GM12878 (cell line): ENCODE measurements around the gene USP38.

Experiments used
- ATF3 ChIP-seq: IDR thresholded peaks from 2 replicates; pipeline ENCODE4 v1.6.1; 2011; ENCODE audit warnings: low read depth, mild to moderate bottlenecking, low read length, moderate library complexity, borderline replicate concordance; ENCODE audit errors: extremely low read depth
- CTCF ChIP-seq, 3 experiments: IDR thresholded peaks in 2 of 3; conservative IDR thresholded peaks in 1 of 3; 2 replicates each; pipeline ENCODE4 v1.5.1; 2011; ENCODE audit warnings: low read depth in 3 of 3, low read length in 3 of 3, mild to moderate bottlenecking in 3 of 3, control low read depth in 2 of 3, moderate library complexity in 2 of 3, inconsistent platforms in 1 of 3, mixed read lengths in 1 of 3; ENCODE audit not compliant: control insufficient read depth in 2 of 3, insufficient read depth in 1 of 3; ENCODE audit errors: extremely low read depth in 1 of 3
- EZH2 ChIP-seq: IDR thresholded peaks from 2 replicates; pipeline ENCODE4 v1.6.1; 2012; ENCODE audit warnings: low read depth, mild to moderate bottlenecking, control low read depth, inconsistent platforms, low read length, borderline replicate concordance; ENCODE audit not compliant: control insufficient read depth
- NR2C2 ChIP-seq: IDR thresholded peaks from 2 replicates; pipeline ENCODE4 v1.6.1; 2011; ENCODE audit warnings: borderline replicate concordance, low read depth; ENCODE audit not compliant: control insufficient read depth, insufficient read length
- POLR2AphosphoS5 ChIP-seq: IDR thresholded peaks from 2 replicates; pipeline ENCODE4 v1.6.1; 2011; ENCODE audit warnings: mild to moderate bottlenecking, low read length, inconsistent platforms
- RAD21 ChIP-seq: IDR thresholded peaks from 2 replicates; pipeline ENCODE4 v1.6.1; 2011; ENCODE audit warnings: mild to moderate bottlenecking, low read depth, low read length, moderate library complexity; ENCODE audit not compliant: insufficient read depth
- RAD51 ChIP-seq: fragments of 450-650 bp; IDR thresholded peaks from 2 replicates; pipeline ENCODE4 v1.6.1; 2016; ENCODE audit warnings: moderate library complexity, mild to moderate bottlenecking, inconsistent platforms
- SMAD1 ChIP-seq: fragments of 450-650 bp; IDR thresholded peaks from 2 replicates; pipeline ENCODE4 v1.6.1; 2018; ENCODE audit warnings: mild to moderate bottlenecking, low read depth; ENCODE audit not compliant: partially characterized antibody
- SMARCA5 ChIP-seq: fragments of 450-650 bp; IDR thresholded peaks from 2 replicates; pipeline ENCODE4 v1.6.1; 2017; ENCODE audit warnings: mild to moderate bottlenecking
- SPI1 ChIP-seq: IDR thresholded peaks from 2 replicates; pipeline ENCODE4 v1.6.1; 2011; ENCODE audit warnings: low read depth, mild to moderate bottlenecking, low read length, moderate library complexity, borderline replicate concordance; ENCODE audit not compliant: insufficient read depth
- SRF ChIP-seq, 2 experiments: IDR thresholded peaks; 2 replicates each; pipeline ENCODE4 v1.6.1; 2011; ENCODE audit warnings: low read depth in 2 of 2, low read length in 2 of 2, mild to moderate bottlenecking in 1 of 2, moderate library complexity in 1 of 2
- ZNF217 ChIP-seq: fragments of 450-650 bp; IDR thresholded peaks from 2 replicates; pipeline ENCODE4 v1.6.1; 2017; ENCODE audit warnings: antibody characterized with exemption, mild to moderate bottlenecking
- ZSCAN29 ChIP-seq: fragments of 450-650 bp; IDR thresholded peaks from 2 replicates; pipeline ENCODE4 v1.6.1; 2017; ENCODE audit warnings: mild to moderate bottlenecking, moderate library complexity

GRCh38 chr4:143248827-143249226 is 64.1 kb downstream of the USP38 start:
- TF ChIP-seq RAD51, result no peak
- no peak for TF ChIP-seq ZNF217
- no peak for TF ChIP-seq CTCF (IDR thresholded peaks at IDR 0.05 in 2 of 3, conservative IDR thresholded peaks at IDR 0.05 in 1 of 3; ENCODE audit: control insufficient read depth in 2 of 3, extremely low read depth in 1 of 3, insufficient read depth in 1 of 3, low read depth in 3 of 3, low read length in 3 of 3)
- no peak for TF ChIP-seq EZH2
- TF ChIP-seq SMAD1, result no peak
- no peak for TF ChIP-seq SMARCA5
- no peak for TF ChIP-seq NR2C2
- TF ChIP-seq ZSCAN29, result no peak
- TF ChIP-seq ATF3, result no peak
- TF ChIP-seq SRF (IDR thresholded peaks at IDR 0.05; ENCODE audit: low read depth in 2 of 2, low read length in 2 of 2), result no peak
- TF ChIP-seq POLR2AphosphoS5, result no peak
- TF ChIP-seq RAD21, result no peak
- TF ChIP-seq SPI1, result no peak
